ENCODE data around the gene SPATS2.
"Not testable (repeated sequence)": the region's sequence is repeated elsewhere in the genome, so short reads cannot be mapped to it uniquely, and the experiment has no call there.

The SPATS2 gene

GRCh38 chr12:49503674-49504180 lies 136.5 kb downstream of the SPATS2 start:
- Histone ChIP-seq H3K4me1 (ENCODE audit: control insufficient read depth in 2 of 2, insufficient read depth in 2 of 2, low read length in 2 of 2) (peaks cover 0 to 2% of the 10 kb centered on the region in 2 donors), H3K4me3 (ENCODE audit: low read length in 2 of 2) (peak overlapping the region; percentile 8 to 23), H3K36me3 (ENCODE audit: control insufficient read depth in 2 of 2, insufficient read depth in 2 of 2, low read length in 2 of 2) (peaks cover 5 to 10% of the 10 kb centered on the region in 2 donors), H3K9me3 (ENCODE audit: control insufficient read depth in 2 of 2, low read length in 2 of 2) (no peaks in the 10 kb centered on the region), H3K9ac (ENCODE audit: low read depth in 1 of 2, low read length in 2 of 2) (no peak overlapping the region), H3K27me3 (ENCODE audit: control insufficient read depth in 2 of 2, insufficient read depth in 2 of 2, low read length in 2 of 2) (no peaks in the 10 kb centered on the region), H3K27ac (ENCODE audit: low read depth in 2 of 2, low read length in 2 of 2) (no peak overlapping the region)

GRCh38 chr12:49505672-49506071 lies 138.4 kb downstream of the SPATS2 start:
- no peak overlapping the region for H3K4me3 ChIP-seq (ENCODE audit: low read length in 2 of 2)
- H3K27me3 ChIP-seq (ENCODE audit: control insufficient read depth in 2 of 2, insufficient read depth in 2 of 2, low read length in 2 of 2) = no peaks in the 10 kb centered on the region

GRCh38 chr12:49507139-49507538 lies 139.9 kb downstream of the SPATS2 start:
- Histone ChIP-seq H3K9me3 (ENCODE audit: control insufficient read depth in 2 of 2, low read length in 2 of 2) (no peaks in the 10 kb centered on the region), H3K27ac (ENCODE audit: low read depth in 2 of 2, low read length in 2 of 2) (no peak overlapping the region), H3K27me3 (ENCODE audit: control insufficient read depth in 2 of 2, insufficient read depth in 2 of 2, low read length in 2 of 2) (no peaks in the 10 kb centered on the region), H3K4me3 (ENCODE audit: low read length in 2 of 2) (no peak overlapping the region), H3K36me3 (ENCODE audit: control insufficient read depth in 2 of 2, insufficient read depth in 2 of 2, low read length in 2 of 2) (peaks cover 3 to 7% of the 10 kb centered on the region in 2 donors), H3K9ac (ENCODE audit: low read depth in 1 of 2, low read length in 2 of 2) (no peak overlapping the region), H3K4me1 (ENCODE audit: control insufficient read depth in 2 of 2, insufficient read depth in 2 of 2, low read length in 2 of 2) (peaks cover 0 to 2% of the 10 kb centered on the region in 2 donors)

More at GRCh38 chr12:49505672-49506071, 138.4 kb downstream of the SPATS2 start:
- H3K9me3 ChIP-seq (ENCODE audit: control insufficient read depth in 2 of 2, low read length in 2 of 2) = no peaks in the 10 kb centered on the region
- H3K36me3 ChIP-seq (ENCODE audit: control insufficient read depth in 2 of 2, insufficient read depth in 2 of 2, low read length in 2 of 2) = peaks cover 3 to 10% of the 10 kb centered on the region in 2 donors
- no peak overlapping the region for H3K9ac ChIP-seq (ENCODE audit: low read depth in 1 of 2, low read length in 2 of 2)
- H3K4me1 ChIP-seq (ENCODE audit: control insufficient read depth in 2 of 2, insufficient read depth in 2 of 2, low read length in 2 of 2) = peaks cover 0 to 2% of the 10 kb centered on the region in 2 donors
- no peak overlapping the region for H3K27ac ChIP-seq (ENCODE audit: low read depth in 2 of 2, low read length in 2 of 2)

- not testable (repeated sequence) for H3K27ac ChIP-seq (ENCODE audit: low read depth in 2 of 2, low read length in 2 of 2); H3K4me1 ChIP-seq (ENCODE audit: control insufficient read depth in 2 of 2, insufficient read depth in 2 of 2, low read length in 2 of 2); H3K27me3 ChIP-seq (ENCODE audit: control insufficient read depth in 2 of 2, insufficient read depth in 2 of 2, low read length in 2 of 2); H3K4me3 ChIP-seq (ENCODE audit: low read length in 2 of 2); H3K36me3 ChIP-seq (ENCODE audit: control insufficient read depth in 2 of 2, insufficient read depth in 2 of 2, low read length in 2 of 2); H3K9me3 ChIP-seq (ENCODE audit: control insufficient read depth in 2 of 2, low read length in 2 of 2); H3K9ac ChIP-seq (ENCODE audit: low read depth in 1 of 2, low read length in 2 of 2)
Measured at GRCh38 chr12:49509681-49510080, 142.4 kb downstream of the SPATS2 start.

GRCh38 chr12:49511410-49511809 lies 144.1 kb downstream of the SPATS2 start:
- no peaks in the 10 kb centered on the region for H3K27me3 ChIP-seq (ENCODE audit: control insufficient read depth in 2 of 2, insufficient read depth in 2 of 2, low read length in 2 of 2)
- no peak overlapping the region for H3K9ac ChIP-seq (ENCODE audit: low read depth in 1 of 2, low read length in 2 of 2)
- no peak overlapping the region for H3K4me3 ChIP-seq (ENCODE audit: low read length in 2 of 2)
- no peaks in the 10 kb centered on the region for H3K9me3 ChIP-seq (ENCODE audit: control insufficient read depth in 2 of 2, low read length in 2 of 2)
- peaks cover 0 to 6% of the 10 kb centered on the region in 2 donors for H3K36me3 ChIP-seq (ENCODE audit: control insufficient read depth in 2 of 2, insufficient read depth in 2 of 2, low read length in 2 of 2)
- H3K27ac ChIP-seq (ENCODE audit: low read depth in 2 of 2, low read length in 2 of 2) = no peak overlapping the region
- H3K4me1 ChIP-seq (ENCODE audit: control insufficient read depth in 2 of 2, insufficient read depth in 2 of 2, low read length in 2 of 2) = no peaks in the 10 kb centered on the region

- no peak overlapping the region for H3K9ac ChIP-seq (ENCODE audit: low read depth in 1 of 2, low read length in 2 of 2)
- no peaks in the 10 kb centered on the region for H3K27me3 ChIP-seq (ENCODE audit: control insufficient read depth in 2 of 2, insufficient read depth in 2 of 2, low read length in 2 of 2)
- no peaks in the 10 kb centered on the region for H3K9me3 ChIP-seq (ENCODE audit: control insufficient read depth in 2 of 2, low read length in 2 of 2)
- H3K36me3 ChIP-seq (ENCODE audit: control insufficient read depth in 2 of 2, insufficient read depth in 2 of 2, low read length in 2 of 2) = peaks cover 0 to 6% of the 10 kb centered on the region in 2 donors
- no peak overlapping the region for H3K4me3 ChIP-seq (ENCODE audit: low read length in 2 of 2)
- no peak overlapping the region for H3K27ac ChIP-seq (ENCODE audit: low read depth in 2 of 2, low read length in 2 of 2)
- no peaks in the 10 kb centered on the region for H3K4me1 ChIP-seq (ENCODE audit: control insufficient read depth in 2 of 2, insufficient read depth in 2 of 2, low read length in 2 of 2)
Measured at GRCh38 chr12:49512546-49512945, 145.3 kb downstream of the SPATS2 start.

GRCh38 chr12:49515266-49515665 lies 148.0 kb downstream of the SPATS2 start:
- no peak overlapping the region for H3K27ac ChIP-seq (ENCODE audit: low read depth in 2 of 2, low read length in 2 of 2)
- no peaks in the 10 kb centered on the region for H3K4me1 ChIP-seq (ENCODE audit: control insufficient read depth in 2 of 2, insufficient read depth in 2 of 2, low read length in 2 of 2)
- H3K36me3 ChIP-seq (ENCODE audit: control insufficient read depth in 2 of 2, insufficient read depth in 2 of 2, low read length in 2 of 2) = peaks cover 0 to 6% of the 10 kb centered on the region in 2 donors
- no peak overlapping the region for H3K4me3 ChIP-seq (ENCODE audit: low read length in 2 of 2)
- no peak overlapping the region for H3K9ac ChIP-seq (ENCODE audit: low read depth in 1 of 2, low read length in 2 of 2)
- H3K9me3 ChIP-seq (ENCODE audit: control insufficient read depth in 2 of 2, low read length in 2 of 2) = no peaks in the 10 kb centered on the region
- H3K27me3 ChIP-seq (ENCODE audit: control insufficient read depth in 2 of 2, insufficient read depth in 2 of 2, low read length in 2 of 2) = no peaks in the 10 kb centered on the region

- no peak overlapping the region for H3K9ac ChIP-seq (ENCODE audit: low read depth in 1 of 2, low read length in 2 of 2)
- no peaks in the 10 kb centered on the region for H3K9me3 ChIP-seq (ENCODE audit: control insufficient read depth in 2 of 2, low read length in 2 of 2)
- no peaks in the 10 kb centered on the region for H3K4me1 ChIP-seq (ENCODE audit: control insufficient read depth in 2 of 2, insufficient read depth in 2 of 2, low read length in 2 of 2)
- peaks cover 0 to 6% of the 10 kb centered on the region in 2 donors for H3K36me3 ChIP-seq (ENCODE audit: control insufficient read depth in 2 of 2, insufficient read depth in 2 of 2, low read length in 2 of 2)
- no peak overlapping the region for H3K27ac ChIP-seq (ENCODE audit: low read depth in 2 of 2, low read length in 2 of 2)
- H3K4me3 ChIP-seq (ENCODE audit: low read length in 2 of 2) = no peak overlapping the region
- no peaks in the 10 kb centered on the region for H3K27me3 ChIP-seq (ENCODE audit: control insufficient read depth in 2 of 2, insufficient read depth in 2 of 2, low read length in 2 of 2)
Measured at GRCh38 chr12:49518914-49519573, 151.8 kb downstream of the SPATS2 start.

GRCh38 chr12:49519574-49519936 lies 152.3 kb downstream of the SPATS2 start:
- Histone ChIP-seq H3K4me3 (ENCODE audit: low read length in 2 of 2) (no peak overlapping the region), H3K27ac (ENCODE audit: low read depth in 2 of 2, low read length in 2 of 2) (no peak overlapping the region), H3K36me3 (ENCODE audit: control insufficient read depth in 2 of 2, insufficient read depth in 2 of 2, low read length in 2 of 2) (peaks cover 1 to 7% of the 10 kb centered on the region in 2 donors), H3K27me3 (ENCODE audit: control insufficient read depth in 2 of 2, insufficient read depth in 2 of 2, low read length in 2 of 2) (no peaks in the 10 kb centered on the region), H3K9ac (ENCODE audit: low read depth in 1 of 2, low read length in 2 of 2) (no peak overlapping the region), H3K4me1 (ENCODE audit: control insufficient read depth in 2 of 2, insufficient read depth in 2 of 2, low read length in 2 of 2) (no peaks in the 10 kb centered on the region), H3K9me3 (ENCODE audit: control insufficient read depth in 2 of 2, low read length in 2 of 2) (no peaks in the 10 kb centered on the region)

GRCh38 chr12:49521389-49521788 lies 154.1 kb downstream of the SPATS2 start:
- Histone ChIP-seq H3K36me3 (ENCODE audit: control insufficient read depth in 2 of 2, insufficient read depth in 2 of 2, low read length in 2 of 2) (peaks cover 13 to 15% of the 10 kb centered on the region in 2 donors), H3K27me3 (ENCODE audit: control insufficient read depth in 2 of 2, insufficient read depth in 2 of 2, low read length in 2 of 2) (no peaks in the 10 kb centered on the region), H3K27ac (ENCODE audit: low read depth in 2 of 2, low read length in 2 of 2) (no peak overlapping the region), H3K4me1 (ENCODE audit: control insufficient read depth in 2 of 2, insufficient read depth in 2 of 2, low read length in 2 of 2) (no peaks in the 10 kb centered on the region), H3K9me3 (ENCODE audit: control insufficient read depth in 2 of 2, low read length in 2 of 2) (no peaks in the 10 kb centered on the region), H3K9ac (ENCODE audit: low read depth in 1 of 2, low read length in 2 of 2) (no peak overlapping the region), H3K4me3 (ENCODE audit: low read length in 2 of 2) (no peak overlapping the region)

Data from mucosa of rectum (tissue), 2 donors.